ENCODE data around the gene CGREF1.

GRCh38 chr2:27097341-27097740 is 21.6 kb downstream of the CGREF1 start:
- TF ChIP-seq ZNF274 (IDR thresholded peaks at IDR 0.05; ENCODE audit: low read length) = no peak
- no peak for TF ChIP-seq ZNF274 (tag by site-specific recombination; IDR thresholded peaks at IDR 0.05; ENCODE audit: borderline replicate concordance)
- no peak for TF ChIP-seq CTCF (tag by site-specific recombination; IDR thresholded peaks at IDR 0.05)
- TF ChIP-seq ZNF416 (tag by site-specific recombination; IDR thresholded peaks at IDR 0.05) = no peak
- no peak for TF ChIP-seq ZNF138 (tag by site-specific recombination; IDR thresholded peaks at IDR 0.05; ENCODE audit: borderline replicate concordance)
- TF ChIP-seq PBX3 (CRISPR knock-in tag; IDR thresholded peaks at IDR 0.05) = no peak
- no peak for TF ChIP-seq REST (tag by site-specific recombination; IDR thresholded peaks at IDR 0.05)
- TF ChIP-seq ZNF24 (tag by site-specific recombination; IDR thresholded peaks at IDR 0.05) = no peak
- TF ChIP-seq MYNN (tag by site-specific recombination; IDR thresholded peaks at IDR 0.05; ENCODE audit: borderline replicate concordance) = no peak
- no peak for TF ChIP-seq ZNF174 (tag by site-specific recombination; IDR thresholded peaks at IDR 0.05)
- no peak for TF ChIP-seq ZBTB8A (tag by site-specific recombination; IDR thresholded peaks at IDR 0.05)
- no peak for TF ChIP-seq ZSCAN30 (tag by site-specific recombination; IDR thresholded peaks at IDR 0.05)

All from HEK293 (cell line).